K562 (cell line): Measurements from ENCODE around the gene LIN7A. TPM values are rescaled to one million over a fixed set of nuclear protein-coding genes. Genes with fewer than 3 reads are reported as not detected.

Source experiments
- ATAC-seq: fragments of 200-7000 bp; cut with Tn5 transposase; 3 replicates; pipeline ENCODE4 v1.9.1; 2020; ENCODE audit warnings: moderate library complexity
- BruUV-seq: library from RNA; stranded (reverse); fragments of 400-500 nt; replicated peaks from 2 replicates; lab custom pipeline; 2021; lab: Mats Ljungman, UMichigan
- CTCF ChIA-PET: fragments of 300-600 bp; formaldehyde crosslinking; extraction: SDS; loops from one replicate; lab custom pipeline; 2021; ENCODE audit warnings: low intra/inter-chr PET ratio; lab: Yijun Ruan, JAX
- POLR2A ChIA-PET: fragments of 300-600, 350-650 bp; sonication (Branson Sonifier 250); formaldehyde crosslinking; extraction: SDS; loops from one replicate; lab custom pipeline; 2021; ENCODE audit warnings: antibody characterized with exemption, inconsistent platforms; lab: Yijun Ruan, JAX
- DNase-seq, 4 experiments: peaks; one replicate each; pipeline versions ENCODE4 v3.0.0 to v3.0.0-alpha.2; 2011 to 2018; ENCODE audit warnings: low spot score in 3 of 4, mixed read lengths in 3 of 4; ENCODE audit errors: extremely low read depth in 1 of 4
- FAIRE-seq: peaks from 2 replicates; lab custom pipeline; 2011; peaks lifted over from hg19 to GRCh38; lab: Jason Lieb, UNC
- H2AFZ ChIP-seq: 2 replicates; pipeline ENCODE4 v1.6.0; 2011; ENCODE audit warnings: low read depth, low read length, control low read depth, inconsistent platforms
- H3K27ac ChIP-seq: fragments of 200-600 bp; 3 replicates; pipeline ENCODE4 v1.8.0; 2011; ENCODE audit warnings: low read depth, mild to moderate bottlenecking, control low read depth, inconsistent platforms, low read length, moderate library complexity, mixed read lengths; ENCODE audit errors: extremely low read depth
- H3K27me3 ChIP-seq, 2 experiments: fragments of 300-600 bp in 1 of 2; 2 replicates in 1 of 2; 3 replicates in 1 of 2; pipeline versions ENCODE4 v1.6.0 to v1.8.0; 2011; ENCODE audit warnings: inconsistent platforms in 2 of 2, low read length in 2 of 2, mild to moderate bottlenecking in 1 of 2, mixed read lengths in 1 of 2, moderate library complexity in 1 of 2; ENCODE audit not compliant: control insufficient read depth in 2 of 2, insufficient read depth in 2 of 2
- H3K36me3 ChIP-seq: fragments of 300-600 bp; 3 replicates; pipeline ENCODE4 v1.8.0; 2011; ENCODE audit warnings: mild to moderate bottlenecking, low read length, inconsistent platforms; ENCODE audit not compliant: control insufficient read depth, insufficient read depth
- H3K4me1 ChIP-seq, 2 experiments: fragments of 200-600 bp in 1 of 2; replicated peaks in 1 of 2; 2 replicates in 1 of 2; 3 replicates in 1 of 2; pipeline versions ENCODE4 v1.5.1 to v1.8.0; 2011; ENCODE audit warnings: inconsistent platforms in 2 of 2, low read length in 2 of 2, mild to moderate bottlenecking in 1 of 2, mixed read lengths in 1 of 2, moderate library complexity in 1 of 2; ENCODE audit not compliant: control insufficient read depth in 2 of 2, insufficient read depth in 2 of 2
- H3K4me2 ChIP-seq: 2 replicates; pipeline ENCODE4 v1.6.1; 2011; ENCODE audit warnings: low read length, control low read depth, inconsistent platforms, mixed read lengths; ENCODE audit not compliant: insufficient read depth
- H3K4me3 ChIP-seq: fragments of 200-600 bp; sonication (generic), shearing (Covaris generic); 2 replicates; pipeline ENCODE4 v1.5.1; 2016; ENCODE audit warnings: control low read depth, inconsistent platforms
- H3K79me2 ChIP-seq: fragments of 200-600 bp; 3 replicates; pipeline ENCODE4 v1.8.0; 2011; ENCODE audit warnings: low read length, inconsistent platforms; ENCODE audit not compliant: control insufficient read depth, insufficient read depth
- H3K9ac ChIP-seq, 2 experiments: 2 replicates each; pipeline versions ENCODE4 v1.6.0 to v1.6.1; 2011; ENCODE audit warnings: low read depth in 2 of 2, low read length in 2 of 2, control low read depth in 1 of 2, inconsistent platforms in 1 of 2, mild to moderate bottlenecking in 1 of 2, mixed read lengths in 1 of 2; ENCODE audit not compliant: insufficient read depth in 1 of 2
- H3K9me1 ChIP-seq: one replicate; pipeline ENCODE4 v1.6.0; 2011; ENCODE audit warnings: inconsistent platforms, mild to moderate bottlenecking, low read length, moderate library complexity; ENCODE audit not compliant: control insufficient read depth, insufficient read depth
- H3K9me3 ChIP-seq: replicated peaks from 2 replicates; pipeline ENCODE4 v1.5.1; 2011; ENCODE audit warnings: low read depth, low read length, inconsistent platforms; ENCODE audit not compliant: control insufficient read depth, insufficient read depth
- H4K20me1 ChIP-seq: replicated peaks from 2 replicates; pipeline ENCODE4 v1.6.1; 2011; ENCODE audit warnings: low read length, inconsistent platforms, mixed read lengths; ENCODE audit not compliant: control insufficient read depth, insufficient read depth
- HNRNPL ChIP-seq: fragments of 200-400 bp; formaldehyde crosslinking; IDR thresholded peaks from 2 replicates; pipeline ENCODE4 v1.6.1; 2017; ENCODE audit warnings: low read depth, mild to moderate bottlenecking, low read length
- MAFG ChIP-seq: fragments of 450-650 bp; conservative IDR thresholded peaks from 2 replicates; pipeline ENCODE4 v1.6.1; 2016; ENCODE audit warnings: missing genetic modification characterization, missing compliant biosample characterization
- MAFK ChIP-seq: IDR thresholded peaks from 2 replicates; pipeline ENCODE4 v1.6.1; 2011; ENCODE audit warnings: low read length, improper control_type of control experiment
- ZNF316 ChIP-seq: fragments of 450-650 bp; IDR thresholded peaks from 2 replicates; pipeline ENCODE4 v1.6.1; 2016
- in situ Hi-C: fragments of 300-500 bp; cut with MboI; formaldehyde crosslinking; loops from 4 replicates; pipeline ENCODE4 v1.15.0; 2018; ENCODE audit warnings: inconsistent platforms, mixed read lengths
- intact Hi-C: fragments of 100-400 bp; cut with micrococcal nuclease; formaldehyde crosslinking; loops from 2 replicates; pipeline ENCODE4 v1.14.2; 2022
- polyA plus RNA-seq, 8 experiments: library from polyadenylated mRNA; depleted of rRNA in 4 of 8; stranded (reverse) in 5 of 8; unstranded in 3 of 8; fragments of >200 nt; fragmentation: Nextera tagmentation in 2 of 8; fragmentation: Illumina TruSeq in 1 of 8; extraction: Ambion mirVana in 2 of 8; extraction: Trizol in 1 of 8; gene quantifications; 2 replicates each; pipeline versions ENCODE4 v1.2.1 to v1.2.3, GENCODE V29; 2011 to 2014; ENCODE audit warnings: inconsistent platforms in 1 of 8, missing spikeins in 1 of 8
- total RNA-seq, 7 experiments: library from RNA; depleted of rRNA in 6 of 7; stranded (reverse); fragments of >200 nt in 6 of 7; fragmentation: Illumina TruSeq in 2 of 7; extraction: Trizol in 2 of 7; gene quantifications; 2 replicates each; pipeline versions ENCODE4 v1.2.1 to v1.2.3, GENCODE V29; 2011 to 2021; ENCODE audit warnings: low replicate concordance in 1 of 7
- TF ChIP-seq, protein P1 (sequence below): fragments of 250-450 bp; sonication (Bioruptor Pico); IDR thresholded peaks from 2 replicates; pipeline ENCODE4 v1.8.0; 2022; ENCODE audit warnings: moderate library complexity, mild to moderate bottlenecking, inconsistent platforms

The LIN7A gene
- total and polyA plus RNA-seq, 9 of the 15 experiments (the other 6 are each of a cell fraction or from before 2014, with no cell fraction given), result not detected

DNA sequence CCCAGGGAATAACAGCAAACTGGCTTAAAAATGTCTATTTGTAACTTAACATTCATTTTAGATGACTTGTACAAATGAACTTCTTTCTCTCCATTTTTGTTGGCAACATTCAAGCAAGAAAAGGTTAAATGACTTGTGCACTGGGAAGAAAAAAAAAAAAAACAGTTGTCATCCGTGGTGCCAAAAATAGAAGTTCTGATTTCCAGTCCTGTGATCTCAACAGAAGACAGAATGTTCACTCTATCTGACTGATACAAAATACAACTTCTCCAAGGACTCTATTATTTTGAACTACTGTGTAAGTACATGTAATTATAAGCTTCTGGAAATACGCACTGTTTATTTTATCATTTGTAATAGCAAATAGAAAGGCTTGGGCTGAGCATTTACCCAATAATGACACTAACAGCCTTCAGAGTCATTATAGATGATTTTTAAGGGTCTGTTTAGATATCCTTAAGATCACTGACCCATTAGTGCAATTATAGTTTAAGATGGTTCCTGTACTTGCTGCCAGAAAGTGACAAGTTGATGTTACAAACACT is 59.9 kb downstream of the LIN7A start (continued):
- TF ChIP-seq, protein P1, sequence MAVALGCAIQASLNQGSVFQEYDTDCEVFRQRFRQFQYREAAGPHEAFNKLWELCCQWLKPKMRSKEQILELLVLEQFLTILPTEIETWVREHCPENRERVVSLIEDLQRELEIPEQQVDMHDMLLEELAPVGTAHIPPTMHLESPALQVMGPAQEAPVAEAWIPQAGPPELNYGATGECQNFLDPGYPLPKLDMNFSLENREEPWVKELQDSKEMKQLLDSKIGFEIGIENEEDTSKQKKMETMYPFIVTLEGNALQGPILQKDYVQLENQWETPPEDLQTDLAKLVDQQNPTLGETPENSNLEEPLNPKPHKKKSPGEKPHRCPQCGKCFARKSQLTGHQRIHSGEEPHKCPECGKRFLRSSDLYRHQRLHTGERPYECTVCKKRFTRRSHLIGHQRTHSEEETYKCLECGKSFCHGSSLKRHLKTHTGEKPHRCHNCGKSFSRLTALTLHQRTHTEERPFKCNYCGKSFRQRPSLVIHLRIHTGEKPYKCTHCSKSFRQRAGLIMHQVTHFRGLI (CRISPR knock-in tag), result no peak
- no peak for TF ChIP-seq MAFK

DNA sequence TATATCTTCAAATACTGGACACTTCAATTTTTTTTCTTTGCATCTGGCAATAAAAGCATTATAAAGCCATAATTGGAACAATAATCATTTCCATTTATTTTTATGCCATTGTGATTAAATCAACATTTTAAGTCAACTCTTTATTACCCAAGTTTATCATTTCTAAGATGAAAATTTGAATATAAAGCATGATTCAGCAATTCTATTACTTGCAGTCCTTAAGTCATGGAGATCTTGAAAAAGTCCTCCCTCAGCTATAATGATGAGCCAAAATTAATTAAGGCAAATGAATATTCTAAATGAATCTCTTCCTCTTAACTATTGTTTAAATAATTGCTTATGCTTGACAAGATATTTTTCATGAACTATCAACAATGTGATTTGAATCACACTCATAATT is 65.7 kb downstream of the LIN7A start:
- no peak overlapping the region for H3K9ac ChIP-seq
- H3K4me3 ChIP-seq, result no peak overlapping the region
- no peak for FAIRE-seq
- no peaks in the 10 kb centered on the region for H4K20me1 ChIP-seq
- no peak overlapping the region for H3K4me2 ChIP-seq
- TF ChIP-seq MAFG (tag) (peak; percentile 25; the same call in 1 of the 2 replicates), HNRNPL (no peak), ZNF316 (peak; percentile 54)
- TF ChIP-seq, all 486 proteins: peak for 2
- ChIA-PET POLR2A (no interaction called here), CTCF (no interaction called here)
- ATAC-seq (no peak), DNase-seq (no peak)
- in situ Hi-C loops (no loop called here), intact Hi-C loops (no loop called here)
- BruUV-seq, result no TSS peak
- Histone ChIP-seq H3K79me2 (no peaks in the 10 kb centered on the region), H3K27me3 (no peaks in the 10 kb centered on the region), H3K36me3 (no peaks in the 10 kb centered on the region), H3K9me1 (no peaks in the 10 kb centered on the region), H3K9me3 (no peaks in the 10 kb centered on the region), H3K27ac (no peak overlapping the region), H2AFZ (no peak overlapping the region), H3K4me1 (no peaks in the 10 kb centered on the region)
